ENCODE results near the gene EGFLAM.
A peak's percentile ranks its signal among the peaks of the same experiment; 100 is the strongest.

The EGFLAM gene

GRCh38 chr5:38339446-38339845, 81.1 kb downstream of the EGFLAM start:
- WGBS, 2 donors (ENCODE audit: extremely low coverage in 2 of 2, insufficient read length in 2 of 2, insufficient replicate concordance in 1 of 2): no CpG with 5 or more reads among the region's 3 CpGs
- no peak overlapping the region for H2BK12ac ChIP-seq (ENCODE audit: low read length)
- no peak overlapping the region for H3K9ac ChIP-seq (ENCODE audit: low read depth, low read length, poor library complexity)
- H2AK5ac ChIP-seq (ENCODE audit: low read depth, low read length): no peak overlapping the region
- no peaks in the 10 kb centered on the region for H3K4me1 ChIP-seq (ENCODE audit: control insufficient read depth in 2 of 2, insufficient read depth in 1 of 2, low read depth in 1 of 2, low read length in 2 of 2)
- no peak overlapping the region for H3K4me3 ChIP-seq (ENCODE audit: low read length in 2 of 2)
- no peak overlapping the region for H3K23ac ChIP-seq (ENCODE audit: low read depth, low read length, poor library complexity)
- no peak overlapping the region for H4K91ac ChIP-seq (ENCODE audit: low read depth, low read length, poor library complexity)
- H3K18ac ChIP-seq (ENCODE audit: low read length): no peak overlapping the region
- no peak overlapping the region for H2BK120ac ChIP-seq (ENCODE audit: low read depth, low read length)
- no peaks in the 10 kb centered on the region for H3K79me1 ChIP-seq (ENCODE audit: low read depth, low read length)
- H2BK5ac ChIP-seq (ENCODE audit: low read length): no peak overlapping the region
- no peak overlapping the region for H2AFZ ChIP-seq (ENCODE audit: low read length)
- H3K27me3 ChIP-seq (ENCODE audit: control insufficient read depth in 3 of 3, insufficient read depth in 3 of 3, low read depth in 1 of 3, low read length in 3 of 3): no peaks in the 10 kb centered on the region
- H3K27ac ChIP-seq (replicated peaks; ENCODE audit: low read length): no peak overlapping the region
- no peak overlapping the region for H3K14ac ChIP-seq (ENCODE audit: low read length)
- H3K36me3 ChIP-seq (replicated peaks in 1 of 2; ENCODE audit: control insufficient read depth in 2 of 2, insufficient read depth in 2 of 2, low read length in 2 of 2): no peaks in the 10 kb centered on the region
- H2BK15ac ChIP-seq (ENCODE audit: low read length): no peak overlapping the region
- H3K4me2 ChIP-seq (ENCODE audit: insufficient read depth, low read length, poor library complexity, severe bottlenecking): no peak overlapping the region
- H4K8ac ChIP-seq (ENCODE audit: low read depth, low read length): no peak overlapping the region
- no peak for DNase-seq (ENCODE audit: low spot score)
- no peak overlapping the region for H3K4ac ChIP-seq (ENCODE audit: low read length)
- H3K9me3 ChIP-seq (replicated peaks in 1 of 2; ENCODE audit: control insufficient read depth in 2 of 2, insufficient read depth in 1 of 2, low read depth in 1 of 2, low read length in 2 of 2): no peaks in the 10 kb centered on the region

- Histone ChIP-seq H3K4me2 (ENCODE audit: insufficient read depth, low read length, poor library complexity, severe bottlenecking) (no peak overlapping the region), H3K9ac (ENCODE audit: low read depth, low read length, poor library complexity) (no peak overlapping the region), H3K14ac (ENCODE audit: low read length) (no peak overlapping the region), H2BK12ac (ENCODE audit: low read length) (no peak overlapping the region), H3K27ac (replicated peaks; ENCODE audit: low read length) (no peak overlapping the region), H2BK15ac (ENCODE audit: low read length) (no peak overlapping the region), H3K4me1 (ENCODE audit: control insufficient read depth in 2 of 2, insufficient read depth in 1 of 2, low read depth in 1 of 2, low read length in 2 of 2) (no peaks in the 10 kb centered on the region), H3K18ac (ENCODE audit: low read length) (no peak overlapping the region), H2BK5ac (ENCODE audit: low read length) (no peak overlapping the region), H3K36me3 (replicated peaks in 1 of 2; ENCODE audit: control insufficient read depth in 2 of 2, insufficient read depth in 2 of 2, low read length in 2 of 2) (no peaks in the 10 kb centered on the region), H4K8ac (ENCODE audit: low read depth, low read length) (no peak overlapping the region), H3K9me3 (replicated peaks in 1 of 2; ENCODE audit: control insufficient read depth in 2 of 2, insufficient read depth in 1 of 2, low read depth in 1 of 2, low read length in 2 of 2) (no peaks in the 10 kb centered on the region), H3K4me3 (ENCODE audit: low read length in 2 of 2) (no peak overlapping the region), H4K91ac (ENCODE audit: low read depth, low read length, poor library complexity) (no peak overlapping the region), H3K23ac (ENCODE audit: low read depth, low read length, poor library complexity) (peak overlapping the region; percentile 69), H2BK120ac (ENCODE audit: low read depth, low read length) (no peak overlapping the region), H2AK5ac (ENCODE audit: low read depth, low read length) (no peak overlapping the region), H3K4ac (ENCODE audit: low read length) (no peak overlapping the region), H2AFZ (ENCODE audit: low read length) (no peak overlapping the region), H3K27me3 (ENCODE audit: control insufficient read depth in 3 of 3, insufficient read depth in 3 of 3, low read depth in 1 of 3, low read length in 3 of 3) (no peaks in the 10 kb centered on the region), H3K79me1 (ENCODE audit: low read depth, low read length) (no peaks in the 10 kb centered on the region)
- no peak for DNase-seq (ENCODE audit: low spot score)
- no CpG with 5 or more reads among the region's 5 CpGs for WGBS, 2 donors (ENCODE audit: extremely low coverage in 2 of 2, insufficient read length in 2 of 2, insufficient replicate concordance in 1 of 2)
Measured at GRCh38 chr5:38341056-38341455, 82.7 kb downstream of the EGFLAM start.

- no peaks in the 10 kb centered on the region for H3K4me1 ChIP-seq (ENCODE audit: control insufficient read depth in 2 of 2, insufficient read depth in 1 of 2, low read depth in 1 of 2, low read length in 2 of 2)
- no peak overlapping the region for H3K4ac ChIP-seq (ENCODE audit: low read length)
- no peak overlapping the region for H4K91ac ChIP-seq (ENCODE audit: low read depth, low read length, poor library complexity)
- no peak overlapping the region for H2BK15ac ChIP-seq (ENCODE audit: low read length)
- no CpG with 5 or more reads among the region's 3 CpGs for WGBS, 2 donors (ENCODE audit: extremely low coverage in 2 of 2, insufficient read length in 2 of 2, insufficient replicate concordance in 1 of 2)
- no peak for DNase-seq (ENCODE audit: low spot score)
- H3K27ac ChIP-seq (replicated peaks; ENCODE audit: low read length): no peak overlapping the region
- H3K9ac ChIP-seq (ENCODE audit: low read depth, low read length, poor library complexity): no peak overlapping the region
- no peaks in the 10 kb centered on the region for H3K27me3 ChIP-seq (ENCODE audit: control insufficient read depth in 3 of 3, insufficient read depth in 3 of 3, low read depth in 1 of 3, low read length in 3 of 3)
- H3K4me3 ChIP-seq (ENCODE audit: low read length in 2 of 2): no peak overlapping the region
- H3K9me3 ChIP-seq (replicated peaks in 1 of 2; ENCODE audit: control insufficient read depth in 2 of 2, insufficient read depth in 1 of 2, low read depth in 1 of 2, low read length in 2 of 2): no peaks in the 10 kb centered on the region
- no peak overlapping the region for H3K23ac ChIP-seq (ENCODE audit: low read depth, low read length, poor library complexity)
- H3K79me1 ChIP-seq (ENCODE audit: low read depth, low read length): no peaks in the 10 kb centered on the region
- H4K8ac ChIP-seq (ENCODE audit: low read depth, low read length): no peak overlapping the region
- no peak overlapping the region for H2BK12ac ChIP-seq (ENCODE audit: low read length)
- no peak overlapping the region for H3K14ac ChIP-seq (ENCODE audit: low read length)
- H2BK5ac ChIP-seq (ENCODE audit: low read length): no peak overlapping the region
- no peak overlapping the region for H2BK120ac ChIP-seq (ENCODE audit: low read depth, low read length)
- no peaks in the 10 kb centered on the region for H3K36me3 ChIP-seq (replicated peaks in 1 of 2; ENCODE audit: control insufficient read depth in 2 of 2, insufficient read depth in 2 of 2, low read length in 2 of 2)
- no peak overlapping the region for H2AK5ac ChIP-seq (ENCODE audit: low read depth, low read length)
- H3K18ac ChIP-seq (ENCODE audit: low read length): no peak overlapping the region
- H2AFZ ChIP-seq (ENCODE audit: low read length): no peak overlapping the region
- no peak overlapping the region for H3K4me2 ChIP-seq (ENCODE audit: insufficient read depth, low read length, poor library complexity, severe bottlenecking)
Measured at GRCh38 chr5:38341641-38342040, 83.3 kb downstream of the EGFLAM start.

- no peak overlapping the region for H4K91ac ChIP-seq (ENCODE audit: low read depth, low read length, poor library complexity)
- no peak overlapping the region for H3K4me2 ChIP-seq (ENCODE audit: insufficient read depth, low read length, poor library complexity, severe bottlenecking)
- no peak overlapping the region for H3K4ac ChIP-seq (ENCODE audit: low read length)
- no peak overlapping the region for H3K18ac ChIP-seq (ENCODE audit: low read length)
- no peaks in the 10 kb centered on the region for H3K9me3 ChIP-seq (replicated peaks in 1 of 2; ENCODE audit: control insufficient read depth in 2 of 2, insufficient read depth in 1 of 2, low read depth in 1 of 2, low read length in 2 of 2)
- WGBS, 2 donors (ENCODE audit: extremely low coverage in 2 of 2, insufficient read length in 2 of 2, insufficient replicate concordance in 1 of 2): no CpG with 5 or more reads among the region's 2 CpGs
- DNase-seq (ENCODE audit: low spot score): no peak
- no peaks in the 10 kb centered on the region for H3K4me1 ChIP-seq (ENCODE audit: control insufficient read depth in 2 of 2, insufficient read depth in 1 of 2, low read depth in 1 of 2, low read length in 2 of 2)
- H3K14ac ChIP-seq (ENCODE audit: low read length): no peak overlapping the region
- H3K9ac ChIP-seq (ENCODE audit: low read depth, low read length, poor library complexity): no peak overlapping the region
- no peaks in the 10 kb centered on the region for H3K27me3 ChIP-seq (ENCODE audit: control insufficient read depth in 3 of 3, insufficient read depth in 3 of 3, low read depth in 1 of 3, low read length in 3 of 3)
- H2BK120ac ChIP-seq (ENCODE audit: low read depth, low read length): no peak overlapping the region
- H3K79me1 ChIP-seq (ENCODE audit: low read depth, low read length): no peaks in the 10 kb centered on the region
- no peak overlapping the region for H2BK15ac ChIP-seq (ENCODE audit: low read length)
- no peak overlapping the region for H3K4me3 ChIP-seq (ENCODE audit: low read length in 2 of 2)
- H3K36me3 ChIP-seq (replicated peaks in 1 of 2; ENCODE audit: control insufficient read depth in 2 of 2, insufficient read depth in 2 of 2, low read length in 2 of 2): no peaks in the 10 kb centered on the region
- H3K23ac ChIP-seq (ENCODE audit: low read depth, low read length, poor library complexity): no peak overlapping the region
- no peak overlapping the region for H2AFZ ChIP-seq (ENCODE audit: low read length)
- no peak overlapping the region for H2BK12ac ChIP-seq (ENCODE audit: low read length)
- H2AK5ac ChIP-seq (ENCODE audit: low read depth, low read length): no peak overlapping the region
- H2BK5ac ChIP-seq (ENCODE audit: low read length): no peak overlapping the region
- no peak overlapping the region for H4K8ac ChIP-seq (ENCODE audit: low read depth, low read length)
- no peak overlapping the region for H3K27ac ChIP-seq (replicated peaks; ENCODE audit: low read length)
Measured at GRCh38 chr5:38342261-38342660, 83.9 kb downstream of the EGFLAM start.

All from neuronal stem cell (in vitro differentiated cells).